Esophagus squamous epithelium (tissue), 5 donors: ENCODE data around the gene SRRM4. TPM values are rescaled to one million over a fixed set of nuclear protein-coding genes. Genes with fewer than 3 reads are reported as not detected.
A peak's percentile ranks its signal among the peaks of the same experiment; 100 is the strongest.

Source experiments
- DNase-seq: peaks from one replicate; lab custom pipeline; 2025; lab: John Stamatoyannopoulos, UW
- H3K27ac ChIP-seq, 4 donors: fragments of 200-600 bp; sonication (generic); one replicate each; pipeline ENCODE4 v1.5.1; 2016 to 2019; ENCODE audit warnings: mild to moderate bottlenecking in 1 of 4
- H3K27me3 ChIP-seq, 4 donors: fragments of 200-600 bp; sonication (generic); 1 replicate in 3 of 4; 2 replicates in 1 of 4; pipeline versions ENCODE4 v1.5.1 to v1.6.0; 2017 to 2021; ENCODE audit warnings: antibody characterized with exemption in 1 of 4
- H3K36me3 ChIP-seq, 3 donors: fragments of 200-600 bp; sonication (generic); one replicate each; pipeline ENCODE4 v1.5.1; 2016 to 2019
- H3K4me1 ChIP-seq, 3 donors: fragments of 200-600 bp; sonication (generic); one replicate each; pipeline ENCODE4 v1.5.1; 2017 to 2019
- H3K4me3 ChIP-seq, 4 donors: fragments of 200-600 bp; sonication (generic); 1 replicate in 3 of 4; 2 replicates in 1 of 4; pipeline ENCODE4 v1.5.1; 2016 to 2019; ENCODE audit warnings: mild to moderate bottlenecking in 2 of 4, moderate library complexity in 1 of 4
- H3K9me3 ChIP-seq, 3 donors: fragments of 200-600 bp; sonication (generic); one replicate each; pipeline ENCODE4 v1.5.1; 2016 to 2019
- CTCF ChIP-seq, 6 experiments: fragments of 450-650 bp in 4 of 6; fragments of 200-600 bp in 2 of 6; sonication (generic) in 2 of 6; IDR thresholded peaks; one replicate each; pipeline ENCODE4 v1.5.1; 2016 to 2019; ENCODE audit warnings: antibody characterized with exemption in 6 of 6, mild to moderate bottlenecking in 4 of 6, moderate library complexity in 4 of 6
- POLR2A ChIP-seq, 4 donors: fragments of 450-650 bp; IDR thresholded peaks; one replicate each; pipeline ENCODE4 v1.6.1; 2017; ENCODE audit warnings: antibody characterized with exemption in 4 of 4, mild to moderate bottlenecking in 4 of 4, moderate library complexity in 3 of 4
- WGBS, 2 donors: methylation state at CpG; one replicate each; pipeline ENCODE4 v1.1.5; 2018; 5-methylcytosine and 5-hydroxymethylcytosine counted together
- intact Hi-C: fragments of 100-400 bp; cut with DNase I; formaldehyde crosslinking; loops from one replicate; pipeline ENCODE4 v1.15.0; 2022
- total RNA-seq, 4 donors: library from RNA; depleted of rRNA; stranded (reverse); fragments of >200 nt; gene quantifications; one replicate each; pipeline ENCODE4 v1.1.0, GENCODE V29; 2016
- donor health status: DM: yes; HTN: yes; CAD: no.

SRRM4 gene
- total RNA-seq, 4 donors from 2014 or later = not detected

GRCh38 chr12:119183942-119184695 is 202.8 kb downstream of the SRRM4 start:
- Histone ChIP-seq H3K4me3 (peak overlapping the region in 3 of 4 donors; percentile 18 to 76 (median 58)), H3K4me1 (peaks cover 22 to 96% (median 41%) of the 10 kb centered on the region in 3 donors), H3K27ac (peak overlapping the region; percentile 27 to 89 (median 84)), H3K36me3 (peaks cover 0 to 28% (median 0%) of the 10 kb centered on the region in 3 donors), H3K9me3 (no peaks in the 10 kb centered on the region), H3K27me3 (no peaks in the 10 kb centered on the region)
- TF ChIP-seq CTCF (IDR thresholded peaks at IDR 0.05) = no peak
- no peak for TF ChIP-seq POLR2A (IDR thresholded peaks at IDR 0.05)
- DNase-seq = no peak
- 62 to 67% methylated on average over 9 of the region's 9 CpGs for WGBS, 2 donors
- intact Hi-C loops = no loop called here

- Histone ChIP-seq H3K27me3 (no peaks in the 10 kb centered on the region), H3K4me1 (peaks cover 0 to 31% (median 14%) of the 10 kb centered on the region in 3 donors), H3K27ac (peak overlapping the region; percentile 0 to 53 (median 4)), H3K36me3 (peaks cover 0 to 54% (median 7%) of the 10 kb centered on the region in 3 donors), H3K4me3 (no peak overlapping the region), H3K9me3 (no peaks in the 10 kb centered on the region)
- no peak for TF ChIP-seq CTCF (IDR thresholded peaks at IDR 0.05)
- intact Hi-C loops = no loop called here
- 94 to 96% methylated on average over 8 to 16 of the region's 16 CpGs for WGBS, 2 donors
- DNase-seq = no peak
Measured at GRCh38 chr12:119195256-119195655, 213.9 kb downstream of the SRRM4 start.

GRCh38 chr12:119198440-119198839 is 217.1 kb downstream of the SRRM4 start:
- WGBS, 2 donors = 67 to 100% methylated on average over 2 of the region's 2 CpGs
- intact Hi-C loops = no loop called here
- no peak for TF ChIP-seq CTCF (IDR thresholded peaks at IDR 0.05)
- no peak for TF ChIP-seq POLR2A (IDR thresholded peaks at IDR 0.05)

GRCh38 chr12:119200601-119201000 is 219.3 kb downstream of the SRRM4 start:
- Histone ChIP-seq H3K4me1 (peaks cover 0 to 54% (median 16%) of the 10 kb centered on the region in 3 donors), H3K27me3 (no peaks in the 10 kb centered on the region), H3K27ac (peak overlapping the region in 3 of 4 donors; percentile 9 to 83 (median 75)), H3K4me3 (no peak overlapping the region), H3K9me3 (no peaks in the 10 kb centered on the region), H3K36me3 (peaks cover 0 to 4% (median 0%) of the 10 kb centered on the region in 3 donors)
- WGBS, 2 donors = 91 to 92% methylated on average over 4 of the region's 4 CpGs
- DNase-seq = no peak
- no peak for TF ChIP-seq CTCF (IDR thresholded peaks at IDR 0.05)
- no peak for TF ChIP-seq POLR2A (IDR thresholded peaks at IDR 0.05)
- intact Hi-C loops = no loop called here

More at GRCh38 chr12:119198440-119198839, 217.1 kb downstream of the SRRM4 start:
- Histone ChIP-seq H3K4me3 (no peak overlapping the region), H3K9me3 (no peaks in the 10 kb centered on the region), H3K4me1 (peaks cover 0 to 39% (median 14%) of the 10 kb centered on the region in 3 donors), H3K36me3 (peaks cover 0 to 25% (median 3%) of the 10 kb centered on the region in 3 donors), H3K27me3 (no peaks in the 10 kb centered on the region), H3K27ac (peak overlapping the region; percentile 58 to 83 (median 77))
- no peak for DNase-seq
